Activated T-cell treated with anti-CD3 and anti-CD28 coated beads for 24 hours (primary cell): ENCODE data around the gene CYTH2.
A peak's percentile ranks its signal among the peaks of the same experiment; 100 is the strongest.
"Not testable (repeated sequence)": the region's sequence is repeated elsewhere in the genome, so short reads cannot be mapped to it uniquely, and the experiment has no call there.

Source experiments
- DNase-seq: peaks from one replicate; pipeline ENCODE4 v3.0.0-alpha.2; 2020; ENCODE audit warnings: low read depth

CYTH2 gene

DNA sequence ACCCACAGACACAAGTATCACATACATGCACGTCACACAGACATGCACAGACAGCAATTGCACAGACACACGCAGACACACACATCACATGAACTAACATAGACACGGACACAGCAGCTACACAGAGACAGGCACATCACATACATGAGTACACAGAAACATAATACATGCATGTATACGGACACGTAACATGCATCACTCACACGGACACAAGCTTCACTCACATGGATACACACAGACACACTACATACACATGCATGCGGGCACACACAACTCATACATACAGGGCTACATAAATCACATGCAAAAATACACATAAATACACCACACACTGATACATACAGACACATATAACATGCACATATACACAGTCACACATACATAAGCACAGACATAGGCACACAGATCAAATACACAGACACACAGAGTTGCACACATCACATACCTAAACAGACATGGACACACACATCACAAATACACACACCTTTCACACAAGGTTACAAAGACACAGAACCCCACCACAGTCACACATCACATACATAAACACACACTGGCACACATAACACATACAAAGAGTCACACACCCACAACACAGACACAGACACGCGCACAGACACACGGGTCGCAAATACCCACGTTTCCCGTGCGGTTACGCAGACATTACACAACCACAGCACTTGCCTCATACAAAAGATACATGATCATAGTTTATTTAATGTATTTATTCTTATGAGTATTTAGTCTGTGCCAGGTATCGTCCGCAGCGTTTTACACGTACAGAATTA is 43.5 kb downstream of the CYTH2 start:
- no peak for DNase-seq

GRCh38 chr19:48513289-48514122 is 44.3 kb downstream of the CYTH2 start:
- peak; percentile 68 for DNase-seq

DNA sequence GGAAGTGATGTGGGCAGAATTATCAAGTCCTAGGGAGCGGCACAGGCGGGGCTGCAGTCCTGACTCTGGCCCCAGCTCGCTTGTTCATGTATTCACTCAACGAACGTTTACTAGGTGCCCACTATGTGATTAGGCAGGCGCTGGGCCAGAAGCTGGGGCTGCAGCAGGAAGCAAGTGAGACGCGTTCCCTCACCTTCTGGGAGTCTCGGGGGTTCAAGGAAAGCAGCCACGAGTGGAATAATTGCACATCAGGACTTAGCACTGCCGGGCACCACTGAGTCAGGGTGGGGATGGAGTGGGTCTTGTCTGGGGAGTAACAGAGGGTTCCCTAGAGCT is 44.9 kb downstream of the CYTH2 start:
- no peak for DNase-seq

GRCh38 chr19:48516536-48516935 is 47.4 kb downstream of the CYTH2 start:
- DNase-seq, result no peak

GRCh38 chr19:48518207-48518606 is 49.0 kb downstream of the CYTH2 start:
- no peak for DNase-seq

DNA sequence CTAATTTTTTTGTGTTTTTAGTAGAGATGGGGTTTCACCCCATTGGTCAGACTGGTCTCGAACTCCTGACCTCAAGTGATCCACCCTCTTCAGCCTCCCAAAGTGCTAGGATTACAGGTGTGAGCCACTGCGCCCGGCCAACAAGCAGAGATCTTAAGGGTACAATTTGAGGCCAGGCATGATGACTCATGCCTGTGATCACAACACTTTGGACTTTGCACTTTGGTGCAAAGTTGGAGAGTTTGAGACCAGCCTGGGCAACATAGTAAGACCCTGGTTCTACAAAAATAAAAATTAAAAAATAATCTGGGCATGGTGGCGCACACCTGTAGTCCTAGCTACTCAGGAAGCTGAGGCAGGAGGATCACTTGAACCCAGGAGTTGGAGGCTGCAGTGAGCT is 50.3 kb downstream of the CYTH2 start:
- not testable (repeated sequence) for DNase-seq

- DNase-seq, result no peak
Measured at GRCh38 chr19:48520134-48520533, 51.0 kb downstream of the CYTH2 start.

DNA sequence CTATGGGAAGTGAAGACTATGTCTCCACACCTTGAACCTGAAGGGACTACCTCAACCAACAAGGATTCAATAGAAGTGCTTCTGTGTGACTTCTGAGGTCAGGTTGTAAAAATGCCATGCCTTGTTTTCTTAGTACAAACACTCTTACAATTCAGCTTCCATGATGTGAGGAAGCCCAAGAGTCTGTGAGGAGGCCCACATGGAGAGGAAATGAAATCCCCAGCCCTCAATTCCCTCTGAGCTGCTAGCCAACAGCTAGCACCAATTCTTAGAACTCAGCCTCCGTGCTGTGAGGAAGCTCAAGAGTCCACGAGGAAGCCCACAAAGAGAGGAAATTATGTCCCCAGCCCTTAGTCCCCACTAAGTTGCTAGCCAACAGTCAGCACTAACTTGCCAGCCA is 55.1 kb downstream of the CYTH2 start:
- no peak for DNase-seq

- no peak for DNase-seq
Measured at GRCh38 chr19:48524732-48525131, 55.6 kb downstream of the CYTH2 start.

- no peak for DNase-seq
Measured at GRCh38 chr19:48529156-48529555, 60.0 kb downstream of the CYTH2 start.

- DNase-seq, result no peak
Measured at GRCh38 chr19:48530066-48530720, 61.0 kb downstream of the CYTH2 start.

DNA sequence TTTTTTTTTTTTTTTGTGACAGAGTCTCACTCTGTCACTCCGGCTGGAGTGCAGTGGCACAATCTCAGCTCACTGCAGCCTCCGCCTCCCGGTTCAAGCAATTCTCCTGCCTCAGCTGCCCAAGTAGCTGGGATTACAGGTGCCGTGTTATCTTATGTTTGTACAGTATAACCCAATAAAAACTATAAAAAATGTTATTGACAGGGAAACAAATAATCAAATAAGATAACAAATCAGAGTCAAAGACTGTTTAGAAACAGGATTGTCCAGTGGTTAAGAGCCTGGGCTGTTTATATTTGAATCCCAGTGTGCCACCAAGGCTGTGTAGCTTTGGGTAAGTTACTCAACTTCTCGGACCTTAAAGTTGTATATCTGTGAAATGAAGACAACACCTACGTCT is 61.6 kb downstream of the CYTH2 start:
- DNase-seq, result no peak
